ENCODE data around the gene PLEKHG4. TPM values are rescaled to one million over a fixed set of nuclear protein-coding genes. Genes with fewer than 3 reads are reported as not detected.

The PLEKHG4 gene
- total and polyA plus RNA-seq, 10 of the 15 experiments (the other 5 are each of a cell fraction or from before 2014, with no cell fraction given) = 0.14 to 2.6 (median 0.99) TPM

DNA sequence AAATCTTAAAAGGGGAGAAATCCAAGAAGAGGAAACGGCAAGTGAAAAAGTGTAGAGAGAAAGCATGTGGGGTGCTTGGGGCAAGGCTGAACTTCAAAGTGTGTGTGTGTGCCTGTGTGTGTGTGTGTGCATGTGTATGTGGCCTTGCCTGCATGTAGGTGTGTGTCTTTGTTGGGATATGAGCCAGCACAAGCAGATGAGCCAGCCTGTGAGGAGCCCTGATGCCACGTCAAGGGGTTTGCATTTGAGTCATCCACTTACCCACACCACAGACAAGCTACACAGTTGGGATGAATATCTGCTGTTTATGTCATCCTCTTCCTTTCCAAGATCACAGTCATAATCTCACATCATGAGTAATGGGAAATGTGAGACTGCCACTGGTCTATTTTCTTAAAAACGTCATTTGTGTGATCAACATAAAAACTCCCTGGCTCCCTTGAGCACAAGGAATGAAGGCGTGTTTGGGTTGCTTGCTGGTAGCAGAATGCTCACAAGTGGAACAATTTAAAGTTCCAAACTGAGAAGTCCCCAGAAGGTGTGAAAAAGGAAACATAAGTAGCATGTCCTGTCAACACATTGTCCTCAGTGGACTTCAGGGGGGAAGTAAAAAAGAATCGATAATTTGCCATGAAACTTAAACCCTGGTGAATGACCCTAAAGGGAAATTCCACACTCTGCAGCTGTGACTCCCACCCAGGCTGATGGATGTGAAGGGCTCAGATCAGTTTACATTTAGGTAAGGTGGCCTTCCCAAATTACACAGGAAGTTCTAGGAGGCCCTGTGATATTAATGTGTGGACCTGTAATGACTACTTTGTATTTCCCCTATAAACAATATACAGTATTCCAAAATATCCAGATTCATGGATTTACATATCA is 32.5 kb downstream of the PLEKHG4 start (continued):
- TF ChIP-seq, protein P1, sequence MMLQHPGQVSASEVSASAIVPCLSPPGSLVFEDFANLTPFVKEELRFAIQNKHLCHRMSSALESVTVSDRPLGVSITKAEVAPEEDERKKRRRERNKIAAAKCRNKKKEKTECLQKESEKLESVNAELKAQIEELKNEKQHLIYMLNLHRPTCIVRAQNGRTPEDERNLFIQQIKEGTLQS (IDR thresholded peaks at IDR 0.05; ENCODE audit: borderline replicate concordance, extremely low read depth, low read depth, low read length) = no peak
- TF ChIP-seq NFXL1 (IDR thresholded peaks at IDR 0.05; ENCODE audit: borderline replicate concordance) = no peak
- TF ChIP-seq CBFB (IDR thresholded peaks at IDR 0.05; ENCODE audit: low read depth) = peak; percentile 78
- TF ChIP-seq, protein P2, sequence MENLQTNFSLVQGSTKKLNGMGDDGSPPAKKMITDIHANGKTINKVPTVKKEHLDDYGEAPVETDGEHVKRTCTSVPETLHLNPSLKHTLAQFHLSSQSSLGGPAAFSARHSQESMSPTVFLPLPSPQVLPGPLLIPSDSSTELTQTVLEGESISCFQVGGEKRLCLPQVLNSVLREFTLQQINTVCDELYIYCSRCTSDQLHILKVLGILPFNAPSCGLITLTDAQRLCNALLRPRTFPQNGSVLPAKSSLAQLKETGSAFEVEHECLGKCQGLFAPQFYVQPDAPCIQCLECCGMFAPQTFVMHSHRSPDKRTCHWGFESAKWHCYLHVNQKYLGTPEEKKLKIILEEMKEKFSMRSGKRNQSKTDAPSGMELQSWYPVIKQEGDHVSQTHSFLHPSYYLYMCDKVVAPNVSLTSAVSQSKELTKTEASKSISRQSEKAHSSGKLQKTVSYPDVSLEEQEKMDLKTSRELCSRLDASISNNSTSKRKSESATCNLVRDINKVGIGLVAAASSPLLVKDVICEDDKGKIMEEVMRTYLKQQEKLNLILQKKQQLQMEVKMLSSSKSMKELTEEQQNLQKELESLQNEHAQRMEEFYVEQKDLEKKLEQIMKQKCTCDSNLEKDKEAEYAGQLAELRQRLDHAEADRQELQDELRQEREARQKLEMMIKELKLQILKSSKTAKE (IDR thresholded peaks at IDR 0.05; ENCODE audit: low read depth, poor library complexity, severe bottlenecking) = peak; percentile 73
- 0 out of 2 replicates have a peak, but pooled peaks have one; percentile 20 for TF ChIP-seq NFYB (IDR thresholded peaks at IDR 0.05; ENCODE audit: insufficient read depth, low read depth, low read length)
- TF ChIP-seq, protein P3, sequence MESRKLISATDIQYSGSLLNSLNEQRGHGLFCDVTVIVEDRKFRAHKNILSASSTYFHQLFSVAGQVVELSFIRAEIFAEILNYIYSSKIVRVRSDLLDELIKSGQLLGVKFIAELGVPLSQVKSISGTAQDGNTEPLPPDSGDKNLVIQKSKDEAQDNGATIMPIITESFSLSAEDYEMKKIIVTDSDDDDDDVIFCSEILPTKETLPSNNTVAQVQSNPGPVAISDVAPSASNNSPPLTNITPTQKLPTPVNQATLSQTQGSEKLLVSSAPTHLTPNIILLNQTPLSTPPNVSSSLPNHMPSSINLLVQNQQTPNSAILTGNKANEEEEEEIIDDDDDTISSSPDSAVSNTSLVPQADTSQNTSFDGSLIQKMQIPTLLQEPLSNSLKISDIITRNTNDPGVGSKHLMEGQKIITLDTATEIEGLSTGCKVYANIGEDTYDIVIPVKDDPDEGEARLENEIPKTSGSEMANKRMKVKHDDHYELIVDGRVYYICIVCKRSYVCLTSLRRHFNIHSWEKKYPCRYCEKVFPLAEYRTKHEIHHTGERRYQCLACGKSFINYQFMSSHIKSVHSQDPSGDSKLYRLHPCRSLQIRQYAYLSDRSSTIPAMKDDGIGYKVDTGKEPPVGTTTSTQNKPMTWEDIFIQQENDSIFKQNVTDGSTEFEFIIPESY (IDR thresholded peaks at IDR 0.05) = no peak
- TF ChIP-seq YY1 (IDR thresholded peaks at IDR 0.05; ENCODE audit: low read depth, low read length) = no peak
- TF ChIP-seq DPF2 (IDR thresholded peaks at IDR 0.05) = peak; percentile 94
- peak; percentile 95 for TF ChIP-seq NFIC (IDR thresholded peaks at IDR 0.05; ENCODE audit: low read depth, low read length)
- TF ChIP-seq ZNF217 (IDR thresholded peaks at IDR 0.05) = no peak
- no peak for TF ChIP-seq KAT2A (conservative IDR thresholded peaks at IDR 0.05; ENCODE audit: control insufficient read depth, low read depth, low read length)
- TF ChIP-seq SMAD5 (IDR thresholded peaks at IDR 0.05; ENCODE audit: low read depth) = no peak
- no peak for TF ChIP-seq ASH2L (IDR thresholded peaks at IDR 0.05; ENCODE audit: borderline replicate concordance, low read depth)
- TF ChIP-seq NR2C2 (IDR thresholded peaks at IDR 0.05; ENCODE audit: borderline replicate concordance, control insufficient read depth, insufficient read length, low read depth) = no peak
- TF ChIP-seq STAT3 (IDR thresholded peaks at IDR 0.05; ENCODE audit: low read depth, low read length) = no peak
- TF ChIP-seq TBL1XR1 (IDR thresholded peaks at IDR 0.05; ENCODE audit: low read depth, low read length) = no peak
- TF ChIP-seq, protein P4, sequence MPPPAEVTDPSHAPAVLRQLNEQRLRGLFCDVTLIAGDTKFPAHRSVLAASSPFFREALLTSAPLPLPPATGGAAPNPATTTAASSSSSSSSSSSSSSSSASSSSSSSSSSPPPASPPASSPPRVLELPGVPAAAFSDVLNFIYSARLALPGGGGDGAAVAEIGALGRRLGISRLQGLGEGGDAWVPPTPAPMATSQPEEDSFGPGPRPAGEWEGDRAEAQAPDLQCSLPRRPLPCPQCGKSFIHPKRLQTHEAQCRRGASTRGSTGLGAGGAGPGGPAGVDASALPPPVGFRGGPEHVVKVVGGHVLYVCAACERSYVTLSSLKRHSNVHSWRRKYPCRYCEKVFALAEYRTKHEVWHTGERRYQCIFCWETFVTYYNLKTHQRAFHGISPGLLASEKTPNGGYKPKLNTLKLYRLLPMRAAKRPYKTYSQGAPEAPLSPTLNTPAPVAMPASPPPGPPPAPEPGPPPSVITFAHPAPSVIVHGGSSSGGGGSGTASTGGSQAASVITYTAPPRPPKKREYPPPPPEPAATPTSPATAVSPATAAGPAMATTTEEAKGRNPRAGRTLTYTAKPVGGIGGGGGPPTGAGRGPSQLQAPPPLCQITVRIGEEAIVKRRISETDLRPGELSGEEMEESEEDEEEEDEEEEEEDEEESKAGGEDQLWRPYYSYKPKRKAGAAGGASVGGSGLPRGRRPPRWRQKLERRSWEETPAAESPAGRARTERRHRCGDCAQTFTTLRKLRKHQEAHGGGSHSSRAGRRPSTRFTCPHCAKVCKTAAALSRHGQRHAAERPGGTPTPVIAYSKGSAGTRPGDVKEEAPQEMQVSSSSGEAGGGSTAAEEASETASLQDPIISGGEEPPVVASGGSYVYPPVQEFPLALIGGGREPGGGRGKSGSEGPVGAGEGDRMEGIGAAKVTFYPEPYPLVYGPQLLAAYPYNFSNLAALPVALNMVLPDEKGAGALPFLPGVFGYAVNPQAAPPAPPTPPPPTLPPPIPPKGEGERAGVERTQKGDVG (CRISPR knock-in tag; IDR thresholded peaks at IDR 0.05) = no peak
- no peak for TF ChIP-seq SUPT20H (IDR thresholded peaks at IDR 0.05; ENCODE audit: borderline replicate concordance, control insufficient read depth, low read depth, low read length)
- no peak for TF ChIP-seq RELA (IDR thresholded peaks at IDR 0.05; ENCODE audit: borderline replicate concordance, partially characterized antibody)
- TF ChIP-seq, protein P5, sequence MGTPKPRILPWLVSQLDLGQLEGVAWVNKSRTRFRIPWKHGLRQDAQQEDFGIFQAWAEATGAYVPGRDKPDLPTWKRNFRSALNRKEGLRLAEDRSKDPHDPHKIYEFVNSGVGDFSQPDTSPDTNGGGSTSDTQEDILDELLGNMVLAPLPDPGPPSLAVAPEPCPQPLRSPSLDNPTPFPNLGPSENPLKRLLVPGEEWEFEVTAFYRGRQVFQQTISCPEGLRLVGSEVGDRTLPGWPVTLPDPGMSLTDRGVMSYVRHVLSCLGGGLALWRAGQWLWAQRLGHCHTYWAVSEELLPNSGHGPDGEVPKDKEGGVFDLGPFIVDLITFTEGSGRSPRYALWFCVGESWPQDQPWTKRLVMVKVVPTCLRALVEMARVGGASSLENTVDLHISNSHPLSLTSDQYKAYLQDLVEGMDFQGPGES (IDR thresholded peaks at IDR 0.05) = no peak
- TF ChIP-seq SPI1 (IDR thresholded peaks at IDR 0.05; ENCODE audit: borderline replicate concordance, insufficient read depth, low read depth, low read length) = no peak; the same call in 1 of the 2 replicates
